Upper lobe of right lung (tissue), 1 donor: ENCODE data around the gene PIK3IP1. TPM values are rescaled to one million over a fixed set of nuclear protein-coding genes. Genes with fewer than 3 reads are reported as not detected.
"Not testable (repeated sequence)": the region's sequence is repeated elsewhere in the genome, so short reads cannot be mapped to it uniquely, and the experiment has no call there.

Source experiments
- ATAC-seq: fragments of 200-7000 bp; cut with Tn5 transposase; one replicate; pipeline ENCODE4 v1.9.1; 2020; ENCODE audit warnings: mild to moderate bottlenecking, moderate library complexity
- DNase-seq: peaks from one replicate; pipeline ENCODE4 v3.0.0-alpha.2; 2020
- H3K27ac ChIP-seq: fragments of 200-600 bp; one replicate; pipeline ENCODE4 v1.8.0; 2022
- H3K27me3 ChIP-seq: fragments of 200-600 bp; one replicate; pipeline ENCODE4 v1.8.0; 2022; ENCODE audit warnings: mild to moderate bottlenecking
- H3K36me3 ChIP-seq: fragments of 200-600 bp; one replicate; pipeline ENCODE4 v1.8.0; 2022
- H3K4me1 ChIP-seq: fragments of 200-600 bp; one replicate; pipeline ENCODE4 v1.8.0; 2022
- H3K4me3 ChIP-seq: fragments of 200-600 bp; one replicate; pipeline ENCODE4 v1.8.0; 2022; ENCODE audit warnings: mild to moderate bottlenecking
- H3K9me3 ChIP-seq: fragments of 200-600 bp; one replicate; pipeline ENCODE4 v1.8.0; 2022
- CTCF ChIP-seq: fragments of 200-600 bp; IDR thresholded peaks from one replicate; pipeline ENCODE4 v1.8.0; 2022; ENCODE audit warnings: antibody characterized with exemption
- intact Hi-C: fragments of 100-400 bp; cut with DNase I; formaldehyde crosslinking; loops from one replicate; pipeline ENCODE4 v1.11.0; 2022
- total RNA-seq: library from RNA; stranded (reverse); fragmentation: NEBNext Ultra II Directional; extraction: Animal tissue kit (Norgen Biotek cat#: 25700); gene quantifications from one replicate; pipeline ENCODE4 v1.2.1, GENCODE V29; 2021
- donor health status: DM: no; HTN: yes; CAD: no; lungs with severe emphysema.

PIK3IP1 gene
- total RNA-seq, 1 donor from 2014 or later, result 56.4 TPM

GRCh38 chr22:31243339-31244045, 48.8 kb downstream of the PIK3IP1 start:
- ATAC-seq (no peak), DNase-seq (no peak)
- Histone ChIP-seq H3K4me3 (no peak overlapping the region), H3K27me3 (no peaks in the 10 kb centered on the region), H3K36me3 (no peaks in the 10 kb centered on the region), H3K4me1 (peaks cover 16% of the 10 kb centered on the region), H3K27ac (peak overlapping the region; percentile 17), H3K9me3 (no peaks in the 10 kb centered on the region)
- intact Hi-C loops, result no loop called here
- no peak for TF ChIP-seq CTCF

- intact Hi-C loops, result no loop called here
- no peak overlapping the region for H3K27ac ChIP-seq
- no peak overlapping the region for H3K4me3 ChIP-seq
- peaks cover 6% of the 10 kb centered on the region for H3K4me1 ChIP-seq
- no peaks in the 10 kb centered on the region for H3K27me3 ChIP-seq
- DNase-seq (no peak), ATAC-seq (no peak)
- no peaks in the 10 kb centered on the region for H3K9me3 ChIP-seq
- H3K36me3 ChIP-seq, result no peaks in the 10 kb centered on the region
- TF ChIP-seq CTCF, result no peak
Measured at GRCh38 chr22:31241936-31242335, 50.4 kb downstream of the PIK3IP1 start.

GRCh38 chr22:31241200-31241599, 51.1 kb downstream of the PIK3IP1 start:
- no peaks in the 10 kb centered on the region for H3K9me3 ChIP-seq
- TF ChIP-seq CTCF, result no peak
- H3K27ac ChIP-seq, result no peak overlapping the region
- H3K4me1 ChIP-seq, result peaks cover 8% of the 10 kb centered on the region
- H3K4me3 ChIP-seq, result no peak overlapping the region
- no peak for DNase-seq
- no peaks in the 10 kb centered on the region for H3K36me3 ChIP-seq
- no peaks in the 10 kb centered on the region for H3K27me3 ChIP-seq
- ATAC-seq, result no peak
- intact Hi-C loops, result no loop called here

- intact Hi-C loops, result no loop called here
- ATAC-seq (no peak), DNase-seq (no peak)
- Histone ChIP-seq H3K36me3 (no peaks in the 10 kb centered on the region), H3K9me3 (no peaks in the 10 kb centered on the region), H3K4me3 (no peak overlapping the region), H3K4me1 (peaks cover 16% of the 10 kb centered on the region), H3K27me3 (no peaks in the 10 kb centered on the region), H3K27ac (no peak overlapping the region)
- no peak for TF ChIP-seq CTCF
Measured at GRCh38 chr22:31239771-31240370, 52.4 kb downstream of the PIK3IP1 start.

- no peaks in the 10 kb centered on the region for H3K9me3 ChIP-seq
- ATAC-seq, result no peak
- H3K4me1 ChIP-seq, result peaks cover 31% of the 10 kb centered on the region
- no peaks in the 10 kb centered on the region for H3K27me3 ChIP-seq
- DNase-seq, result no peak
- intact Hi-C loops, result no loop called here
- H3K36me3 ChIP-seq, result no peaks in the 10 kb centered on the region
- TF ChIP-seq CTCF, result no peak
- H3K27ac ChIP-seq, result no peak overlapping the region
- no peak overlapping the region for H3K4me3 ChIP-seq
Measured at GRCh38 chr22:31238057-31238456, 54.2 kb downstream of the PIK3IP1 start.

- H3K4me1 ChIP-seq, result peaks cover 50% of the 10 kb centered on the region
- ATAC-seq, H3K27me3 ChIP-seq, H3K27ac ChIP-seq, H3K9me3 ChIP-seq, intact Hi-C loops, DNase-seq, H3K4me3 ChIP-seq, H3K36me3 ChIP-seq: not testable (repeated sequence)
Measured at GRCh38 chr22:31236044-31236443, 56.2 kb downstream of the PIK3IP1 start.
